WERI-Rb-1 (cell line): ENCODE measurements around the gene CDC6.

Source experiments
- DNase-seq: peaks from one replicate; pipeline ENCODE4 v3.0.0-alpha.2; 2020
- H3K27ac ChIP-seq: fragments of 250-450 bp; sonication (Bioruptor Pico); 2 replicates; pipeline ENCODE4 v1.5.1; 2020; ENCODE audit warnings: mild to moderate bottlenecking, moderate library complexity
- H3K27me3 ChIP-seq: fragments of 250-450 bp; sonication (Bioruptor Pico); 2 replicates; pipeline ENCODE4 v1.5.1; 2021; ENCODE audit warnings: mild to moderate bottlenecking, low read depth, moderate library complexity; ENCODE audit not compliant: insufficient read depth, severe bottlenecking
- H3K36me3 ChIP-seq: fragments of 250-450 bp; sonication (Bioruptor Pico); 2 replicates; pipeline ENCODE4 v1.5.1; 2020; ENCODE audit warnings: mild to moderate bottlenecking, moderate library complexity
- H3K4me3 ChIP-seq: 2 replicates; pipeline ENCODE4 v1.5.1; 2011; ENCODE audit warnings: low read depth, mild to moderate bottlenecking, control low read depth, low read length
- H3K9me3 ChIP-seq: fragments of 250-450 bp; sonication (Bioruptor Pico); 2 replicates; pipeline ENCODE4 v1.5.1; 2021; ENCODE audit warnings: mild to moderate bottlenecking, moderate library complexity; ENCODE audit not compliant: severe bottlenecking
- CTCF ChIP-seq: IDR thresholded peaks from 2 replicates; pipeline ENCODE4 v1.5.1; 2011; ENCODE audit warnings: low read depth, mild to moderate bottlenecking, control low read depth, inconsistent platforms, low read length

The CDC6 gene

GRCh38 chr17:40287494-40288369, at the start of gene CDC6:
TSS of gene CDC6 (plus strand) at chr17:40287879. CDS start at chr17:40289421, 1,542 bp downstream.
- Histone ChIP-seq H3K4me3 (peak within 1 kb of the TSS; percentile 78), H3K9me3 (no peaks in the 10 kb centered on the region), H3K36me3 (peaks cover 47% of the 10 kb centered on the region), H3K27me3 (no peaks in the 10 kb centered on the region), H3K27ac (peak within 1 kb of the TSS; percentile 98)
- DNase-seq, result peak; percentile 100
- no peak for TF ChIP-seq CTCF

- Histone ChIP-seq H3K27me3 (no peaks in the 10 kb centered on the region), H3K9me3 (no peaks in the 10 kb centered on the region), H3K36me3 (peaks cover 12% of the 10 kb centered on the region), H3K27ac (peak overlapping the region; percentile 65), H3K4me3 (no peak overlapping the region)
- TF ChIP-seq CTCF, result no peak
- no peak for DNase-seq
Observed at GRCh38 chr17:40241252-40241834, 46.3 kb upstream of the CDC6 start.

GRCh38 chr17:40242774-40243173, 44.9 kb upstream of the CDC6 start:
- peaks cover 10% of the 10 kb centered on the region for H3K36me3 ChIP-seq
- H3K27me3 ChIP-seq, result no peaks in the 10 kb centered on the region
- no peak for DNase-seq
- peak overlapping the region; percentile 65 for H3K27ac ChIP-seq
- no peaks in the 10 kb centered on the region for H3K9me3 ChIP-seq
- no peak overlapping the region for H3K4me3 ChIP-seq
- no peak for TF ChIP-seq CTCF

- H3K36me3 ChIP-seq, result peaks cover 10% of the 10 kb centered on the region
- peak overlapping the region; percentile 65 for H3K27ac ChIP-seq
- H3K9me3 ChIP-seq, result no peaks in the 10 kb centered on the region
- H3K4me3 ChIP-seq, result no peak overlapping the region
- H3K27me3 ChIP-seq, result no peaks in the 10 kb centered on the region
- DNase-seq, result no peak
- no peak for TF ChIP-seq CTCF
Observed at GRCh38 chr17:40243761-40244160, 43.9 kb upstream of the CDC6 start.

GRCh38 chr17:40244255-40244654, 43.4 kb upstream of the CDC6 start:
- Histone ChIP-seq H3K27me3 (no peaks in the 10 kb centered on the region), H3K4me3 (no peak overlapping the region), H3K36me3 (peaks cover 10% of the 10 kb centered on the region), H3K9me3 (no peaks in the 10 kb centered on the region), H3K27ac (peak overlapping the region; percentile 69)
- DNase-seq, result peak; percentile 80
- no peak for TF ChIP-seq CTCF
